ENCODE measurements around the gene COLGALT1.

- no peak for TF ChIP-seq EZH2 (IDR thresholded peaks at IDR 0.05; ENCODE audit: insufficient read depth, poor library complexity, severe bottlenecking)
- TF ChIP-seq EZH2phosphoT487 (IDR thresholded peaks at IDR 0.05; ENCODE audit: insufficient read depth, low read depth) = no peak
Measured at GRCh38 chr19:17536955-17537354, 18.5 kb upstream of the COLGALT1 start.

Data from GM23248 (cell line).